ENCODE results near the gene TMEM132C.

DNA sequence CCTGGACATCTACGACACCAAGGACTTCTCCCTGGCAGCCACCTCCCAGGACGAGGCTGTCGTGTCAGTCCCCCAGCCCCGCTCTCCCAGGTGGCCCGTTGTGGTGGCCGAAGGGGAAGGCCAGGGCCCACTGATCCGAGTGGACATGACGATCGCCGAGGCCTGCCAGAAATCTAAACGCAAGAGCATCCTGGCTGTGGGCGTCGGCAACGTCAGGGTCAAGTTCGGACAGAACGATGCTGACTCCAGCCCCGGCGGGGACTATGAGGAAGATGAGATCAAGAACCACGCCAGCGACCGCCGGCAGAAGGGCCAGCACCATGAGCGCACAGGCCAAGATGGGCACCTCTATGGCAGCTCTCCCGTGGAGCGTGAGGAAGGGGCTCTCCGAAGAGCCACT lies 438.2 kb downstream of the TMEM132C start:
- TF ChIP-seq, protein P1, sequence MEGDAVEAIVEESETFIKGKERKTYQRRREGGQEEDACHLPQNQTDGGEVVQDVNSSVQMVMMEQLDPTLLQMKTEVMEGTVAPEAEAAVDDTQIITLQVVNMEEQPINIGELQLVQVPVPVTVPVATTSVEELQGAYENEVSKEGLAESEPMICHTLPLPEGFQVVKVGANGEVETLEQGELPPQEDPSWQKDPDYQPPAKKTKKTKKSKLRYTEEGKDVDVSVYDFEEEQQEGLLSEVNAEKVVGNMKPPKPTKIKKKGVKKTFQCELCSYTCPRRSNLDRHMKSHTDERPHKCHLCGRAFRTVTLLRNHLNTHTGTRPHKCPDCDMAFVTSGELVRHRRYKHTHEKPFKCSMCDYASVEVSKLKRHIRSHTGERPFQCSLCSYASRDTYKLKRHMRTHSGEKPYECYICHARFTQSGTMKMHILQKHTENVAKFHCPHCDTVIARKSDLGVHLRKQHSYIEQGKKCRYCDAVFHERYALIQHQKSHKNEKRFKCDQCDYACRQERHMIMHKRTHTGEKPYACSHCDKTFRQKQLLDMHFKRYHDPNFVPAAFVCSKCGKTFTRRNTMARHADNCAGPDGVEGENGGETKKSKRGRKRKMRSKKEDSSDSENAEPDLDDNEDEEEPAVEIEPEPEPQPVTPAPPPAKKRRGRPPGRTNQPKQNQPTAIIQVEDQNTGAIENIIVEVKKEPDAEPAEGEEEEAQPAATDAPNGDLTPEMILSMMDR (conservative IDR thresholded peaks at IDR 0.05): no peak
- no peak for TF ChIP-seq ZFX (IDR thresholded peaks at IDR 0.05)

Data from C4-2B (cell line).